B cell (primary cell): Measurements from ENCODE around the gene ATRNL1. TPM values are rescaled to one million over a fixed set of nuclear protein-coding genes. Genes with fewer than 3 reads are reported as not detected.

ENCODE experiments used
- ATAC-seq: fragments of 200-7000 bp; cut with Tn5 transposase; one replicate; pipeline ENCODE4 v1.10.0; 2021; ENCODE audit warnings: low read depth, mild to moderate bottlenecking, moderate number of reproducible peaks, moderate library complexity
- CTCF ChIA-PET: fragments of 350-600 bp; sonication (Branson Sonifier 250); formaldehyde crosslinking; loops from one replicate; lab custom pipeline; 2021; ENCODE audit warnings: antibody characterized with exemption, inconsistent platforms; lab: Charles Lee
- POLR2A ChIA-PET: fragments of 350-600 bp; sonication (Branson Sonifier 250); formaldehyde crosslinking; loops from one replicate; lab custom pipeline; 2021; ENCODE audit warnings: antibody characterized with exemption; lab: Charles Lee
- DNase-seq: peaks from one replicate; pipeline ENCODE4 v3.0.0; 2013
- H2AFZ ChIP-seq: 2 replicates; pipeline ENCODE4 v1.6.1; 2012; ENCODE audit warnings: mild to moderate bottlenecking, low read depth, low read length; ENCODE audit not compliant: insufficient read depth, poor library complexity, severe bottlenecking
- H3K27ac ChIP-seq, 2 donors: 1 replicate in 1 of 2; 2 replicates in 1 of 2; pipeline ENCODE4 v1.5.1; 2012 to 2013; ENCODE audit warnings: low read length in 2 of 2, mild to moderate bottlenecking in 2 of 2, moderate library complexity in 1 of 2
- H3K27me3 ChIP-seq, 4 experiments: fragments of 200-600 bp in 1 of 4; sonication (generic) in 1 of 4; replicated peaks in 1 of 4; 1 replicate in 2 of 4; 2 replicates in 2 of 4; pipeline versions ENCODE4 v1.6.1 to v1.7.0; 2013 to 2016; ENCODE audit warnings: low read length in 3 of 4, mild to moderate bottlenecking in 2 of 4, mixed read lengths in 1 of 4, moderate library complexity in 1 of 4; ENCODE audit not compliant: insufficient read depth in 4 of 4, control insufficient read depth in 3 of 4; ENCODE audit errors: control extremely low read depth in 1 of 4
- H3K36me3 ChIP-seq, 2 experiments: replicated peaks in 1 of 2; 1 replicate in 1 of 2; 2 replicates in 1 of 2; pipeline versions ENCODE4 v1.6.1 to v1.7.1; 2013; ENCODE audit warnings: low read length in 1 of 2; ENCODE audit not compliant: insufficient read depth in 2 of 2, control insufficient read depth in 1 of 2; ENCODE audit errors: control extremely low read depth in 1 of 2, extremely low read depth in 1 of 2
- H3K4me1 ChIP-seq, 2 donors: fragments of 200-600 bp in 1 of 2; sonication (generic) in 1 of 2; 1 replicate in 1 of 2; 2 replicates in 1 of 2; pipeline versions ENCODE4 v1.5.1 to v1.6.1; 2013 to 2017; ENCODE audit warnings: low read length in 2 of 2; ENCODE audit not compliant: control insufficient read depth in 2 of 2, insufficient read depth in 2 of 2
- H3K4me2 ChIP-seq: replicated peaks from 2 replicates; pipeline ENCODE3; 2012; ENCODE audit warnings: mild to moderate bottlenecking, low read depth, low read length; ENCODE audit not compliant: poor library complexity, severe bottlenecking
- H3K4me3 ChIP-seq, 5 experiments: fragments of 200-600 bp in 1 of 5; sonication (generic) in 1 of 5; 1 replicate in 3 of 5; 2 replicates in 2 of 5; pipeline versions ENCODE4 v1.5.1 to v1.7.0; 2011 to 2016; ENCODE audit warnings: low read length in 4 of 5, mild to moderate bottlenecking in 4 of 5, low read depth in 2 of 5, control low read depth in 1 of 5, moderate library complexity in 1 of 5; ENCODE audit not compliant: insufficient read depth in 1 of 5; ENCODE audit errors: control extremely low read depth in 1 of 5, extremely low read depth in 1 of 5
- H3K79me2 ChIP-seq: fragments of 200-600 bp; sonication (generic); one replicate; pipeline ENCODE4 v1.6.0; 2016; ENCODE audit warnings: low read length; ENCODE audit not compliant: control insufficient read depth, insufficient read depth
- H3K9ac ChIP-seq: fragments of 200-600 bp; sonication (generic); 2 replicates; pipeline ENCODE4 v1.6.1; 2017; ENCODE audit warnings: mild to moderate bottlenecking, low read length, moderate library complexity
- H3K9me3 ChIP-seq, 3 donors: one replicate each; pipeline versions ENCODE4 v1.6.1 to v1.7.1; 2013; ENCODE audit warnings: low read length in 2 of 3; ENCODE audit not compliant: control insufficient read depth in 2 of 3, insufficient read depth in 1 of 3; ENCODE audit errors: control extremely low read depth in 1 of 3
- H4K20me1 ChIP-seq: 2 replicates; pipeline ENCODE4 v1.6.0; 2012; ENCODE audit warnings: mild to moderate bottlenecking, low read length; ENCODE audit not compliant: insufficient read depth, control insufficient read depth, poor library complexity, severe bottlenecking
- H3K27ac Mint-ChIP-seq: one replicate; pipeline ENCODE4 v1.8.0; 2021; ENCODE audit warnings: mixed read lengths
- H3K27me3 Mint-ChIP-seq: one replicate; pipeline ENCODE4 v1.8.0; 2021; ENCODE audit warnings: mixed read lengths
- H3K4me1 Mint-ChIP-seq: one replicate; pipeline ENCODE4 v1.8.0; 2021; ENCODE audit warnings: mixed read lengths
- H3K4me3 Mint-ChIP-seq: one replicate; pipeline ENCODE4 v1.8.0; 2021; ENCODE audit warnings: mixed read lengths
- H3K9me3 Mint-ChIP-seq: one replicate; pipeline ENCODE4 v1.8.0; 2022; ENCODE audit warnings: mixed read lengths; ENCODE audit not compliant: insufficient read depth
- CTCF ChIP-seq: fragments of 200-600 bp; IDR thresholded peaks from one replicate; pipeline ENCODE4 v1.8.0; 2022; ENCODE audit warnings: antibody characterized with exemption, mild to moderate bottlenecking
- EZH2 ChIP-seq: IDR thresholded peaks from 2 replicates; pipeline ENCODE4 v1.6.1; 2012; ENCODE audit warnings: borderline replicate concordance, low read depth, mild to moderate bottlenecking, moderate library complexity, low read length; ENCODE audit not compliant: insufficient read depth, poor library complexity, severe bottlenecking
- WGBS: methylation state at CpG from one replicate; pipeline ENCODE4 v1.1.5; 2013; ENCODE audit warnings: missing lambda C conversion rate; ENCODE audit not compliant: insufficient coverage; 5-methylcytosine and 5-hydroxymethylcytosine counted together
- intact Hi-C: fragments of 100-400 bp; cut with micrococcal nuclease; formaldehyde crosslinking; loops from one replicate; pipeline ENCODE4 v1.10.0; 2022
- polyA plus RNA-seq: library from polyadenylated mRNA; depleted of rRNA; stranded (reverse); fragments of >200 nt; gene quantifications from 2 replicates; pipeline ENCODE4 v1.2.3, GENCODE V29; 2012
- total RNA-seq, 2 donors: library from RNA; stranded (reverse); fragments of 120-200 nt in 1 of 2; gene quantifications; 1 replicate in 1 of 2; 2 replicates in 1 of 2; pipeline versions ENCODE4 v1.2.3 to v1.2.4, GENCODE V29; 2013 to 2022

The ATRNL1 gene
- total and polyA plus RNA-seq, 2 donors (not counting 1 experiment from before 2014, with no cell fraction given): 0.24 to 2.2 TPM

GRCh38 chr10:115988380-115988779, 895.2 kb downstream of the ATRNL1 start:
- Histone ChIP-seq H3K9me3 (no peaks in the 10 kb centered on the region), H3K4me3 (no peak overlapping the region), H3K27me3 (no peaks in the 10 kb centered on the region), H3K36me3 (no peaks in the 10 kb centered on the region), H3K4me2 (no peak overlapping the region), H3K79me2 (no peaks in the 10 kb centered on the region), H4K20me1 (no peaks in the 10 kb centered on the region), H3K9ac (no peak overlapping the region), H3K27ac (no peak overlapping the region), H3K4me1 (no peaks in the 10 kb centered on the region), H2AFZ (no peak overlapping the region)
- CTCF ChIA-PET: no interaction called here
- ATAC-seq: no peak
- TF ChIP-seq EZH2 (no peak), CTCF (no peak)
- H3K27ac Mint-ChIP-seq: no peak overlapping the region
- WGBS: 83% methylated on average over 1 of the region's 3 CpGs
- H3K4me1 Mint-ChIP-seq: no peaks in the 10 kb centered on the region
- intact Hi-C loops: no loop called here
- no peak overlapping the region for H3K4me3 Mint-ChIP-seq
- H3K27me3 Mint-ChIP-seq: no peaks in the 10 kb centered on the region
- POLR2A ChIA-PET: no interaction called here
- H3K9me3 Mint-ChIP-seq: peaks cover 18% of the 10 kb centered on the region
- DNase-seq: no peak

DNA sequence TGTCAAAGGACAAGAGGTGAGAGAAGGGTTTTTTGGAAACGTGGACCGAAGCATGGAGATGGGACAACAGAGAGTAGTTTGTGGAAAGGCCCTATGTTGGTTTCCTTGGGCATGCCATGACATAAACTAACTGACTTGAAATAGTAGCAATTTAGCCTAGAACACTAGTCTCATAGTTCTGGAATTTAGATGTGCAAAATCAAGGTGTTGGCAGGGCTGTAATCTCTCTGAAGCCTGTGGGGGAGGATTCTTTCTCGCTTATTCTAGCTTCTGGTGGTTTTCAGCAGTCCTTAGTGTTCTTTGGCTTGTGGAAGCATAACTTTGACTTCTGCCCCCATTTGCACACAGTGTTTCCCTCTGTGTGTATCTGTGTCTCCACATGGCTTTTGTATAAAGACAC, 896.5 kb downstream of the ATRNL1 start:
- peaks cover 18% of the 10 kb centered on the region for H3K9me3 Mint-ChIP-seq
- no peak overlapping the region for H3K4me3 Mint-ChIP-seq

More for the DNA sequence above, 896.5 kb downstream of the ATRNL1 start:
- Histone ChIP-seq H3K9me3 (no peaks in the 10 kb centered on the region), H3K9ac (no peak overlapping the region), H3K79me2 (no peaks in the 10 kb centered on the region), H2AFZ (no peak overlapping the region), H3K36me3 (no peaks in the 10 kb centered on the region), H3K4me3 (no peak overlapping the region), H4K20me1 (no peaks in the 10 kb centered on the region), H3K4me2 (no peak overlapping the region), H3K27ac (no peak overlapping the region), H3K4me1 (no peaks in the 10 kb centered on the region), H3K27me3 (no peaks in the 10 kb centered on the region)
- intact Hi-C loops: no loop called here
- H3K4me1 Mint-ChIP-seq: no peaks in the 10 kb centered on the region
- no peaks in the 10 kb centered on the region for H3K27me3 Mint-ChIP-seq
- ChIA-PET POLR2A (no interaction called here), CTCF (no interaction called here)
- no peak overlapping the region for H3K27ac Mint-ChIP-seq
- no peak for DNase-seq
- ATAC-seq: no peak
- TF ChIP-seq CTCF (no peak), EZH2 (no peak)
- WGBS: 88% methylated on average over 2 of the region's 3 CpGs
